ENCODE measurements around the gene SORL1-AS1.

Gene SORL1-AS1

GRCh38 chr11:121452609-121453150 lies at the start of gene SORL1-AS1:
TSS of gene SORL1-AS1 (minus strand) at chr11:121452967.
- no peaks in the 10 kb centered on the region for H3K9me3 Mint-ChIP-seq
- ChIA-PET CTCF (interaction anchor here (0.8 to 2.5 kb wide), 5 partner anchors 15 to 131 kb away, joined by 3 to 13 read pairs (median 5); no protein-coding TSS in a partner anchor), POLR2A (interaction anchor here (0.9 to 7.4 kb wide), 18 partner anchors 8 to 160 kb away, joined by 3 to 192 read pairs (median 6); partner anchors contain the start of gene SC5D)
- no peaks in the 10 kb centered on the region for H3K27me3 Mint-ChIP-seq
- H3K36me3 Mint-ChIP-seq (ENCODE audit: low read depth), result peaks cover 24% of the 10 kb centered on the region
- H3K4me1 Mint-ChIP-seq, result peaks cover 86% of the 10 kb centered on the region
- TF ChIP-seq CTCF (IDR thresholded peaks at IDR 0.05), result no peak
- H3K4me3 Mint-ChIP-seq, result peak within 1 kb of the TSS; percentile 92
- ATAC-seq (ENCODE audit: low read depth), result peak; percentile 61
- DNase-seq, result no peak
- intact Hi-C loops (cut with micrococcal nuclease), result loop anchor here (1.0 to 10.0 kb wide), 9 partner anchors 12 to 1612 kb away; partner anchors contain the start of genes HSPA8 and SC5D
- H3K27ac Mint-ChIP-seq, result peak within 1 kb of the TSS; percentile 95

GRCh38 chr11:121500717-121501116 lies 48.0 kb upstream of the SORL1-AS1 start:
- no peaks in the 10 kb centered on the region for H3K27me3 Mint-ChIP-seq
- ChIA-PET CTCF (no interaction called here), POLR2A (no interaction called here)
- H3K36me3 Mint-ChIP-seq (ENCODE audit: low read depth), result peaks cover 87% of the 10 kb centered on the region
- no peak for TF ChIP-seq CTCF (IDR thresholded peaks at IDR 0.05)
- DNase-seq, result no peak
- H3K4me3 Mint-ChIP-seq, result no peak overlapping the region
- H3K4me1 Mint-ChIP-seq, result peaks cover 34% of the 10 kb centered on the region
- H3K27ac Mint-ChIP-seq, result no peak overlapping the region
- intact Hi-C loops (cut with micrococcal nuclease), result no loop called here
- ATAC-seq (ENCODE audit: low read depth), result no peak
- peaks cover 9% of the 10 kb centered on the region for H3K9me3 Mint-ChIP-seq

- CTCF ChIA-PET, result no interaction called here
- Mint-ChIP-seq H3K27ac (no peak overlapping the region), H3K4me1 (peaks cover 38% of the 10 kb centered on the region), H3K27me3 (no peaks in the 10 kb centered on the region), H3K9me3 (peaks cover 5% of the 10 kb centered on the region), H3K4me3 (no peak overlapping the region), H3K36me3 (ENCODE audit: low read depth) (peaks cover 86% of the 10 kb centered on the region)
- intact Hi-C loops (cut with micrococcal nuclease), result no loop called here
- no peak for TF ChIP-seq CTCF (IDR thresholded peaks at IDR 0.05)
- ATAC-seq (ENCODE audit: low read depth) (no peak), DNase-seq (no peak)
- POLR2A ChIA-PET, result no interaction called here
These were observed 47.5 kb upstream of the SORL1-AS1 start for GRCh38 chr11:121500275-121500674.

- ChIA-PET POLR2A (no interaction called here), CTCF (no interaction called here)
- DNase-seq (no peak), ATAC-seq (ENCODE audit: low read depth) (no peak)
- Mint-ChIP-seq H3K36me3 (ENCODE audit: low read depth) (peaks cover 80% of the 10 kb centered on the region), H3K27me3 (no peaks in the 10 kb centered on the region), H3K9me3 (peaks cover 3% of the 10 kb centered on the region), H3K27ac (no peak overlapping the region), H3K4me1 (peaks cover 47% of the 10 kb centered on the region), H3K4me3 (no peak overlapping the region)
- no peak for TF ChIP-seq CTCF (IDR thresholded peaks at IDR 0.05)
- intact Hi-C loops (cut with micrococcal nuclease), result no loop called here
These were observed 46.6 kb upstream of the SORL1-AS1 start for GRCh38 chr11:121499405-121499804.

GRCh38 chr11:121497176-121497998 lies 44.6 kb upstream of the SORL1-AS1 start:
- Mint-ChIP-seq H3K4me1 (peaks cover 66% of the 10 kb centered on the region), H3K27me3 (no peaks in the 10 kb centered on the region), H3K4me3 (no peak overlapping the region), H3K36me3 (ENCODE audit: low read depth) (peaks cover 71% of the 10 kb centered on the region), H3K27ac (no peak overlapping the region), H3K9me3 (peaks cover 3% of the 10 kb centered on the region)
- intact Hi-C loops (cut with micrococcal nuclease), result no loop called here
- DNase-seq, result no peak
- ChIA-PET CTCF (no interaction called here), POLR2A (no interaction called here)
- TF ChIP-seq CTCF (IDR thresholded peaks at IDR 0.05), result no peak
- ATAC-seq (ENCODE audit: low read depth), result no peak
